Spleen (tissue), 11 donors: ENCODE results near the gene LRP1B. TPM values are rescaled to one million over a fixed set of nuclear protein-coding genes. Genes with fewer than 3 reads are reported as not detected.

Experiments used
- DNase-seq: peaks from one replicate; pipeline ENCODE4 v3.0.0-alpha.2; 2020
- H3K27ac ChIP-seq, 8 donors: fragments of 200-600 bp; sonication (generic) in 7 of 8; 1 replicate in 4 of 8; 2 replicates in 4 of 8; pipeline versions ENCODE4 v1.5.0 to v1.8.0; 2016 to 2021; ENCODE audit warnings: inconsistent platforms in 4 of 8, mild to moderate bottlenecking in 4 of 8, moderate library complexity in 1 of 8
- H3K27me3 ChIP-seq, 7 donors: fragments of 200-600 bp; sonication (generic) in 6 of 7; replicated peaks in 1 of 7; 1 replicate in 4 of 7; 2 replicates in 3 of 7; pipeline versions ENCODE4 v1.5.0 to v1.8.0; 2016 to 2021; ENCODE audit warnings: inconsistent platforms in 3 of 7, mild to moderate bottlenecking in 1 of 7
- H3K36me3 ChIP-seq, 6 donors: fragments of 200-600 bp; sonication (generic) in 5 of 6; 1 replicate in 4 of 6; 2 replicates in 2 of 6; pipeline versions ENCODE4 v1.5.0 to v1.8.0; 2016 to 2021; ENCODE audit warnings: inconsistent platforms in 2 of 6
- H3K4me1 ChIP-seq, 6 donors: fragments of 200-600 bp; sonication (generic) in 5 of 6; 1 replicate in 3 of 6; 2 replicates in 3 of 6; pipeline versions ENCODE4 v1.5.0 to v1.8.0; 2016 to 2021; ENCODE audit warnings: inconsistent platforms in 3 of 6
- H3K4me3 ChIP-seq, 8 donors: fragments of 200-600 bp; sonication (generic) in 7 of 8; 1 replicate in 4 of 8; 2 replicates in 4 of 8; pipeline versions ENCODE4 v1.5.0 to v1.8.0; 2016 to 2021; ENCODE audit warnings: inconsistent platforms in 4 of 8, mild to moderate bottlenecking in 4 of 8, moderate library complexity in 2 of 8
- H3K9me3 ChIP-seq, 8 donors: fragments of 200-600 bp; sonication (generic) in 7 of 8; 1 replicate in 4 of 8; 2 replicates in 4 of 8; pipeline versions ENCODE4 v1.5.0 to v1.8.0; 2016 to 2021; ENCODE audit warnings: inconsistent platforms in 4 of 8
- POLR2A ChIP-seq, 3 donors: fragments of 450-650 bp; IDR thresholded peaks; one replicate each; pipeline ENCODE4 v1.5.1; 2017; ENCODE audit warnings: antibody characterized with exemption in 3 of 3, mild to moderate bottlenecking in 1 of 3
- POLR2AphosphoS5 ChIP-seq, 3 donors: sonication (generic); formaldehyde crosslinking; IDR thresholded peaks; one replicate each; pipeline ENCODE4 v1.5.1; 2017; ENCODE audit warnings: antibody characterized with exemption in 3 of 3
- WGBS, 5 donors: extraction: QIAGEN DNeasy Blood & Tissue Kit in 3 of 5; methylation state at CpG; one replicate each; pipeline versions ENCODE4 v1.1.5 to v1.1.7; 2013 to 2018; 5-methylcytosine and 5-hydroxymethylcytosine counted together
- intact Hi-C: fragments of 100-400 bp; cut with DNase I; formaldehyde crosslinking; loops from one replicate; pipeline ENCODE4 v1.15.0; 2023; ENCODE audit warnings: low total_unique reads
- polyA plus RNA-seq, 3 donors: library from polyadenylated mRNA; stranded (reverse); fragments of 200-250 nt; gene quantifications; one replicate each; pipeline ENCODE4 v1.2.1, GENCODE V29; 2013
- total RNA-seq, 7 donors: library from RNA; depleted of rRNA in 3 of 7; stranded (reverse); fragments of >200 nt in 3 of 7; fragmentation: NEBNext Ultra II Directional in 4 of 7; extraction: Animal tissue kit (Norgen Biotek cat#: 25700) in 4 of 7; gene quantifications; one replicate each; pipeline versions ENCODE4 v1.1.0 to v1.2.1, GENCODE V29; 2016 to 2021
- TF ChIP-seq, protein P1 (sequence below), 11 experiments: fragments of 200-600 bp in 7 of 11; fragments of 450-650 bp in 4 of 11; sonication (generic) in 4 of 11; IDR thresholded peaks in 8 of 11; conservative IDR thresholded peaks in 3 of 11; 1 replicate in 7 of 11; 2 replicates in 4 of 11; pipeline versions ENCODE4 v1.4.0 to v1.8.0; 2016 to 2021; ENCODE audit warnings: antibody characterized with exemption in 11 of 11, inconsistent platforms in 4 of 11, mild to moderate bottlenecking in 1 of 11
- donor health status: healthy with polysubstance abuse.
- donor health status: DM: no; HTN: no; CAD: no; lungs with moderate emphysema.
- donor health status: DM: no; HTN: no; CAD: no.
- donor health status: Bipolar disorder and iron deficiency.
- donor health status: healthy.
- donor health status: DM: no; HTN: no; CAD: no.
- donor health status: DM: yes; HTN: yes; CAD: no.

The LRP1B gene
- total and polyA plus RNA-seq, 10 donors, result 0.02 to 0.85 (median 0.08) TPM; not detected in 2

DNA sequence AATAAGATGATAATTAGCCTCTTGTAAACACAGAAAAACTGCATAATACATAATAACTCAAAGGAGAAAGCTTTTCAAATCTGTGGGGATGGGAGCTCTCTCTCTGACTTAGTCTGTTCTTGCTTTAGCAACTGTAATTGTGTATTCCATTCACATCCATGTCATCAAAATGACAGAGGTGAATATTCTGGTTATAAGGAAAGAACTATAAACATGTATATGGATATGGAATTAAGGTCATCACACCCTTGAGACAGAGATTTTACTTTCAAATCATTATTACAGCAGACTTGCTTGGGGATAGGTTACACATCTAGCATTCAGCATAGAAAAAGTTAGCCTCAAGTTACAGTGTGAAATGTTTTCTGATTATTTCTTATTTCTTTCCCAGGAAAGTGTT lies 497.7 kb downstream of the LRP1B start:
- Histone ChIP-seq H3K36me3 (no peaks in the 10 kb centered on the region), H3K4me3 (no peak overlapping the region), H3K27ac (no peak overlapping the region), H3K9me3 (no peaks in the 10 kb centered on the region), H3K27me3 (no peaks in the 10 kb centered on the region), H3K4me1 (no peaks in the 10 kb centered on the region)
- TF ChIP-seq POLR2AphosphoS5 (IDR thresholded peaks at IDR 0.05), result no peak
- TF ChIP-seq, protein P1, sequence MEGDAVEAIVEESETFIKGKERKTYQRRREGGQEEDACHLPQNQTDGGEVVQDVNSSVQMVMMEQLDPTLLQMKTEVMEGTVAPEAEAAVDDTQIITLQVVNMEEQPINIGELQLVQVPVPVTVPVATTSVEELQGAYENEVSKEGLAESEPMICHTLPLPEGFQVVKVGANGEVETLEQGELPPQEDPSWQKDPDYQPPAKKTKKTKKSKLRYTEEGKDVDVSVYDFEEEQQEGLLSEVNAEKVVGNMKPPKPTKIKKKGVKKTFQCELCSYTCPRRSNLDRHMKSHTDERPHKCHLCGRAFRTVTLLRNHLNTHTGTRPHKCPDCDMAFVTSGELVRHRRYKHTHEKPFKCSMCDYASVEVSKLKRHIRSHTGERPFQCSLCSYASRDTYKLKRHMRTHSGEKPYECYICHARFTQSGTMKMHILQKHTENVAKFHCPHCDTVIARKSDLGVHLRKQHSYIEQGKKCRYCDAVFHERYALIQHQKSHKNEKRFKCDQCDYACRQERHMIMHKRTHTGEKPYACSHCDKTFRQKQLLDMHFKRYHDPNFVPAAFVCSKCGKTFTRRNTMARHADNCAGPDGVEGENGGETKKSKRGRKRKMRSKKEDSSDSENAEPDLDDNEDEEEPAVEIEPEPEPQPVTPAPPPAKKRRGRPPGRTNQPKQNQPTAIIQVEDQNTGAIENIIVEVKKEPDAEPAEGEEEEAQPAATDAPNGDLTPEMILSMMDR (IDR thresholded peaks at IDR 0.05 in 8 of 11, conservative IDR thresholded peaks at IDR 0.05 in 3 of 11), result no peak
- TF ChIP-seq POLR2A (IDR thresholded peaks at IDR 0.05), result no peak
- no peak for DNase-seq
- intact Hi-C loops, result no loop called here

DNA sequence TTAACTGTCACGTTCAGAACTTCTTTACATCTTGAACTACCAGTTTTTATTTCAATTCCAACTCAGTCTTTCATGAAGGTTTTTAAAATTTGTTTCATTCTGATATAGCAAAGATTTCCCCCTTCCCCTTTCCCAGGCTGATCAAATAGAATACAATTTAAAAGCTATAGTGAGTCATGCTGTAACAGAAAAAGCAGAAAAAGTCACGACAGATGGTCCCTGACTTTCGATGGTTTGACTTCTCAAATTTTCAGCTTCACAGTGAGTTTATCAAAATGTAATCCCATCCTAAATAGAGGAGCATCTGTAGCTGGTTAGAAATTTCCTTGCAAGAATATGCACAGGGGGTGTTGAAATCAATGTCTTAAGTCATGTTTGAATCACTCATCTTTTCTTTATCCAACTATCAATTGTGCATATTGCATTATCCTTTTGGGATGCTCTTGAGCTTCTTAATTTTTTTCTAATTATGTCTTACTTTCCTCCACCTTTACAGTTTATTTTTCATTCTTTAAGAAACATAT lies 500.3 kb downstream of the LRP1B start:
- Histone ChIP-seq H3K27ac (no peak overlapping the region), H3K4me3 (no peak overlapping the region), H3K9me3 (no peaks in the 10 kb centered on the region), H3K36me3 (no peaks in the 10 kb centered on the region), H3K4me1 (no peaks in the 10 kb centered on the region), H3K27me3 (no peaks in the 10 kb centered on the region)
- WGBS, 5 donors, result 64 to 90% (median 69%) methylated on average over 3 of the region's 3 CpGs
- no peak for DNase-seq
- intact Hi-C loops, result no loop called here
- TF ChIP-seq, protein P1 (IDR thresholded peaks at IDR 0.05 in 8 of 11, conservative IDR thresholded peaks at IDR 0.05 in 3 of 11), result no peak
- no peak for TF ChIP-seq POLR2A (IDR thresholded peaks at IDR 0.05)
- no peak for TF ChIP-seq POLR2AphosphoS5 (IDR thresholded peaks at IDR 0.05)

DNA sequence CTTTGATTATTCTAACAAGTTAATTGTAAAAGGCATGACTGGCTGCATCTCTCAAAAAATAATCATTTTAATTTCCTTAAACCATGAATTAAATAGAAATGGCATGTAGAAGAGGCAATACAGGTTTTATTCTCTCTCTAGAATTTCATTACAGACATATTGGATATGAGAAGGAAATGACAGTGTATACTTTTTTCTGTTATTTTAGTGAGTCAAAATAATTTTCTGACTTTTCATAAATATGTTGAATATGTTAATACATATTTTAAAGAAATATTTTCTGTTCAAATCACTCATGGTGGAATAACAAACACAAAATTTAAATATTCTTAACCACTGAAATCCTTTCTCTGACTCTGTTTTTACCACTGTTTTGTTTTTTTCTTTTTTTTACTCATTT lies 510.4 kb downstream of the LRP1B start:
- Histone ChIP-seq H3K36me3 (no peaks in the 10 kb centered on the region), H3K4me1 (no peaks in the 10 kb centered on the region), H3K27ac (no peak overlapping the region), H3K9me3 (no peaks in the 10 kb centered on the region), H3K4me3 (no peak overlapping the region), H3K27me3 (no peaks in the 10 kb centered on the region)
- intact Hi-C loops, result no loop called here
- no peak for TF ChIP-seq POLR2AphosphoS5 (IDR thresholded peaks at IDR 0.05)
- no peak for TF ChIP-seq POLR2A (IDR thresholded peaks at IDR 0.05)
- TF ChIP-seq, protein P1 (IDR thresholded peaks at IDR 0.05 in 8 of 11, conservative IDR thresholded peaks at IDR 0.05 in 3 of 11), result no peak
- DNase-seq, result no peak

DNA sequence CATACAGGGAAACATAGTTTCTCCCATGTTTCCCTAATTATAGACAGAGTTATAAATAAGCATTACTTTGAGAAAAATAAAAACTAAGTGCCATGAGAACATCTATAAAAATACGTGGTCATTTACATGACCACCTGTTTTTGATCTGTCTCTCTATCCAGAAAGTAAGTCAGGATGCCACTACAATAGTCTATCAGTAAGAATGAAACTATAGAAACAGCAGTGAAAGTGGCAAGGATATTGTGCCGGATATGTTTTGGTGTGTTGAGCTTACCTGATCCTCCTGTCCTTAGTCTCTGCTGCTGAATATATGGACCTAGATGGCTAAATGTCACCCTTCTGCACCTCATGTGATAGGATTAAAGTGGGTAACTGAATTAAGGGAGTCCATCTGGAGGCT lies 512.4 kb downstream of the LRP1B start:
- Histone ChIP-seq H3K4me1 (no peaks in the 10 kb centered on the region), H3K27me3 (no peaks in the 10 kb centered on the region), H3K9me3 (no peaks in the 10 kb centered on the region), H3K27ac (no peak overlapping the region), H3K4me3 (no peak overlapping the region), H3K36me3 (no peaks in the 10 kb centered on the region)
- TF ChIP-seq, protein P1 (IDR thresholded peaks at IDR 0.05 in 8 of 11, conservative IDR thresholded peaks at IDR 0.05 in 3 of 11), result no peak
- no peak for TF ChIP-seq POLR2AphosphoS5 (IDR thresholded peaks at IDR 0.05)
- TF ChIP-seq POLR2A (IDR thresholded peaks at IDR 0.05), result no peak
- no peak for DNase-seq
- 76 to 91% (median 84%) methylated on average over 2 of the region's 2 CpGs for WGBS, 5 donors
- intact Hi-C loops, result no loop called here
